Heart left ventricle (tissue), 16 donors: ENCODE results near the gene EIF2B2. TPM values are rescaled to one million over a fixed set of nuclear protein-coding genes. Genes with fewer than 3 reads are reported as not detected.

Experiments used
- ATAC-seq, 4 donors: fragments of 200-7000 bp; cut with Tn5 transposase; one replicate each; pipeline ENCODE4 v1.9.1; 2020 to 2022; ENCODE audit warnings: moderate library complexity in 4 of 4, mild to moderate bottlenecking in 3 of 4, moderate number of reproducible peaks in 1 of 4
- DNase-seq, 5 donors: peaks; one replicate each; pipeline ENCODE4 v3.0.0-alpha.2; 2020
- H3K27ac ChIP-seq, 12 donors: fragments of 200-600 bp; sonication (generic) in 4 of 12; one replicate each; pipeline versions ENCODE4 v1.5.0 to v1.8.0; 2016 to 2022; ENCODE audit warnings: mild to moderate bottlenecking in 2 of 12
- H3K27me3 ChIP-seq, 9 donors: fragments of 200-600 bp; sonication (generic) in 2 of 9; one replicate each; pipeline versions ENCODE4 v1.5.1 to v1.8.0; 2016 to 2022; ENCODE audit warnings: mild to moderate bottlenecking in 3 of 9
- H3K36me3 ChIP-seq, 9 donors: fragments of 200-600 bp; sonication (generic) in 2 of 9; one replicate each; pipeline versions ENCODE4 v1.5.0 to v1.8.0; 2018 to 2022; ENCODE audit warnings: mild to moderate bottlenecking in 2 of 9
- H3K4me1 ChIP-seq, 12 donors: fragments of 200-600 bp; sonication (generic) in 4 of 12; one replicate each; pipeline versions ENCODE4 v1.5.0 to v1.8.0; 2016 to 2022; ENCODE audit warnings: mild to moderate bottlenecking in 3 of 12
- H3K4me3 ChIP-seq, 12 donors: fragments of 200-600 bp; sonication (generic) in 4 of 12; one replicate each; pipeline versions ENCODE4 v1.5.0 to v1.8.0; 2017 to 2022; ENCODE audit warnings: mild to moderate bottlenecking in 9 of 12, moderate library complexity in 4 of 12
- H3K9me3 ChIP-seq, 12 donors: fragments of 200-600 bp; sonication (generic) in 4 of 12; one replicate each; pipeline versions ENCODE4 v1.5.0 to v1.8.0; 2016 to 2022; ENCODE audit warnings: mild to moderate bottlenecking in 1 of 12
- CTCF ChIP-seq, 12 donors: fragments of 200-600 bp; sonication (generic) in 4 of 12; IDR thresholded peaks; one replicate each; pipeline versions ENCODE4 v1.5.0 to v1.8.0; 2018 to 2022; ENCODE audit warnings: antibody characterized with exemption in 12 of 12, mild to moderate bottlenecking in 5 of 12
- POLR2A ChIP-seq, 2 donors: fragments of 450-650 bp; IDR thresholded peaks; one replicate each; pipeline ENCODE4 v1.6.1; 2017; ENCODE audit warnings: antibody characterized with exemption in 2 of 2, mild to moderate bottlenecking in 2 of 2, moderate library complexity in 2 of 2
- WGBS, 4 donors: extraction: QIAGEN DNeasy Blood & Tissue Kit in 2 of 4; methylation state at CpG; one replicate each; pipeline versions ENCODE4 v1.1.5 to v1.1.7; 2013 to 2018; 5-methylcytosine and 5-hydroxymethylcytosine counted together
- intact Hi-C, 10 donors: fragments of 100-400 bp; cut with DNase I; formaldehyde crosslinking; loops; one replicate each; pipeline versions ENCODE4 v1.11.1 to v1.14.2; 2022
- polyA plus RNA-seq, 2 donors: library from polyadenylated mRNA; stranded (reverse); fragments of 200-250 nt; gene quantifications; one replicate each; pipeline ENCODE4 v1.2.3, GENCODE V29; 2013
- total RNA-seq, 9 donors: library from RNA; depleted of rRNA in 2 of 9; stranded (reverse); fragments of >200 nt in 2 of 9; fragmentation: NEBNext Ultra II Directional in 3 of 9; extraction: Animal tissue kit (Norgen Biotek cat#: 25700) in 3 of 9; gene quantifications; one replicate each; pipeline versions ENCODE4 v1.1.0 to v1.2.4, GENCODE V29; 2016 to 2023
- donor health status: ischemic (EF 13 %, LVEDD 7.1; RV severe dilation, severe dysfunction).
- donor health status: healthy with polysubstance abuse.
- donor health status: DM: no; HTN: yes; CAD: no.
- donor health status: DM: no; HTN: no; CAD: no.
- donor health status: ischemic (EF 25% LVEDD 6.9; RV normal size, moderate dysfunction).
- donor health status: ischemic (EF 25% LVEDD 5.7; RV mildly dilated, moderate dysfunction).
- donor health status: healthy.
- donor health status: DM: yes; HTN: yes; CAD: no.
- donor health status: ischemic (EF 35%, LVEDD 5.7; RV mildly dilated, moderate dysfunction).
- donor health status: nonischemic (EF 11% LVEDD 7.7; RV severe dilation, severe dysfunction).
- donor health status: DM: yes; HTN: yes; CAD: no.
- donor health status: PGD.
- donor health status: ischemic (EF 29% LVEDD 5.4; RV normal size, mild dysfunction).
- donor health status: nonischemic (EF 23%, LVEDD 6.1; RV moderate dilation, normal function).

Gene EIF2B2
- total and polyA plus RNA-seq, 11 donors, result 16.0 to 68.8 (median 30.3) TPM

- Histone ChIP-seq H3K36me3 (no peaks in the 10 kb centered on the region), H3K4me1 (peaks cover 0 to 48% (median 14%) of the 10 kb centered on the region in 12 donors), H3K4me3 (no peak overlapping the region), H3K9me3 (no peaks in the 10 kb centered on the region), H3K27ac (peak overlapping the region in 4 of 12 donors; percentile 20 to 57 (median 37)), H3K27me3 (no peaks in the 10 kb centered on the region)
- ATAC-seq, result peak in 1 of 4 donors; percentile 6
- no peak for TF ChIP-seq POLR2A (IDR thresholded peaks at IDR 0.05)
- no peak for TF ChIP-seq CTCF (IDR thresholded peaks at IDR 0.05)
- intact Hi-C loops, result no loop called here
- WGBS, 4 donors, result 90 to 94% (median 92%) methylated on average over 9 of the region's 9 CpGs
- no peak for DNase-seq
Observed at GRCh38 chr14:74981462-74981782, 21.3 kb upstream of the EIF2B2 start.

- Histone ChIP-seq H3K36me3 (no peaks in the 10 kb centered on the region), H3K27me3 (no peaks in the 10 kb centered on the region), H3K27ac (peak overlapping the region in 3 of 12 donors; percentile 18 to 57 (median 30)), H3K4me3 (no peak overlapping the region), H3K4me1 (peaks cover 0 to 48% (median 14%) of the 10 kb centered on the region in 12 donors), H3K9me3 (no peaks in the 10 kb centered on the region)
- TF ChIP-seq POLR2A (IDR thresholded peaks at IDR 0.05), result no peak
- no peak for TF ChIP-seq CTCF (IDR thresholded peaks at IDR 0.05)
- intact Hi-C loops, result no loop called here
- 85 to 88% (median 85%) methylated on average over 5 of the region's 5 CpGs for WGBS, 4 donors
- DNase-seq, result no peak
- ATAC-seq, result no peak
Observed at GRCh38 chr14:74981833-74982232, 20.9 kb upstream of the EIF2B2 start.

GRCh38 chr14:74982661-74983060 lies 20.1 kb upstream of the EIF2B2 start:
- TF ChIP-seq CTCF (IDR thresholded peaks at IDR 0.05) (no peak), POLR2A (IDR thresholded peaks at IDR 0.05) (no peak)
- H3K36me3 ChIP-seq, result no peaks in the 10 kb centered on the region
- 88 to 95% (median 93%) methylated on average over 4 of the region's 4 CpGs for WGBS, 4 donors
- H3K9me3 ChIP-seq, result no peaks in the 10 kb centered on the region
- no peak overlapping the region for H3K4me3 ChIP-seq
- peak overlapping the region in 2 of 12 donors; percentile 30 to 57 for H3K27ac ChIP-seq
- peaks cover 0 to 47% (median 14%) of the 10 kb centered on the region in 12 donors for H3K4me1 ChIP-seq
- intact Hi-C loops, result no loop called here
- ATAC-seq (no peak), DNase-seq (no peak)
- H3K27me3 ChIP-seq, result no peaks in the 10 kb centered on the region

DNA sequence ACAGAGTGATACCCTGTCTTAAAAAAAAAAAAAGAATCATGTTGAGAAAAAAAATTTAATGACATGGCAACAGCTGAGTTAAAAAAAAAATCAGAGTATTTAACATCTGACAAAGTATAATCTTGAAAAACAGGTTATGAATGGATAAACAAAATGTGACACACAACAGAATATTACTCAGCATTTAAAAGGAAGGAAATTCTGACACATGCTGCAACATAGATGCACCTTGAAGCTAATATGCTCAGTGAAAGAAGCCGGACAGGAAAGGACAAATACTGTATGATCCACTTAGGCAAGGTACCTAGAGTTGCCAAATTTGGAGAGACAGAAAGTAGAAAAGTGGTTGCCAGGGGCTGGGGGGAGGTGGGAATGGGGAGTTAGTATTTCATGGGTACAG lies 19.4 kb upstream of the EIF2B2 start:
- no peak overlapping the region for H3K27ac ChIP-seq
- H3K4me1 ChIP-seq, result peaks cover 0 to 40% (median 14%) of the 10 kb centered on the region in 12 donors
- 79 to 94% (median 87%) methylated on average over 1 of the region's 1 CpG for WGBS, 4 donors
- no peak overlapping the region for H3K4me3 ChIP-seq
- DNase-seq (no peak), ATAC-seq (no peak)
- H3K36me3 ChIP-seq, result no peaks in the 10 kb centered on the region
- TF ChIP-seq CTCF (IDR thresholded peaks at IDR 0.05) (no peak), POLR2A (IDR thresholded peaks at IDR 0.05) (no peak)
- H3K27me3 ChIP-seq, result no peaks in the 10 kb centered on the region
- no peaks in the 10 kb centered on the region for H3K9me3 ChIP-seq
- intact Hi-C loops, result no loop called here
